Neural cell (in vitro differentiated cells): ENCODE results near the gene GFER. TPM values are rescaled to one million over a fixed set of nuclear protein-coding genes. Genes with fewer than 3 reads are reported as not detected.

ENCODE experiments used
- H2AFZ ChIP-seq: fragments of 200-600, 300-800 bp; sonication (generic), shearing (Covaris generic); 2 replicates; pipeline ENCODE4 v1.6.0; 2014; ENCODE audit warnings: low read depth, mild to moderate bottlenecking, antibody characterized with exemption, low read length, moderate library complexity
- H3F3A ChIP-seq: fragments of 200-600 bp; shearing (Covaris generic); 2 replicates; pipeline ENCODE4 v1.6.1; 2016; ENCODE audit warnings: mild to moderate bottlenecking, moderate library complexity, mixed read lengths, antibody characterized with exemption, low read length; ENCODE audit not compliant: insufficient read depth, poor library complexity, severe bottlenecking
- H3K27ac ChIP-seq: fragments of 200-600, 300-800 bp; sonication (generic), shearing (Covaris generic); 2 replicates; pipeline ENCODE4 v1.5.1; 2014; ENCODE audit warnings: mild to moderate bottlenecking, low read length, moderate library complexity
- H3K27me3 ChIP-seq: fragments of 300-800, 200-600 bp; sonication (generic), shearing (Covaris generic); 2 replicates; pipeline ENCODE4 v1.6.0; 2014; ENCODE audit warnings: mild to moderate bottlenecking, low read depth, low read length, moderate library complexity; ENCODE audit not compliant: insufficient read depth
- H3K36me3 ChIP-seq: fragments of 300-800, 200-600 bp; sonication (generic), shearing (Covaris generic); 2 replicates; pipeline ENCODE4 v1.5.1; 2014; ENCODE audit warnings: mild to moderate bottlenecking, antibody characterized with exemption, low read length, moderate library complexity; ENCODE audit not compliant: insufficient read depth
- H3K4me2 ChIP-seq: fragments of 300-800, 200-600 bp; sonication (generic), shearing (Covaris generic); 2 replicates; pipeline ENCODE4 v1.6.0; 2014; ENCODE audit warnings: mild to moderate bottlenecking, low read length
- H3K4me3 ChIP-seq: fragments of 300-800, 200-600 bp; sonication (generic), shearing (Covaris generic); 2 replicates; pipeline ENCODE4 v1.5.1; 2014; ENCODE audit warnings: mild to moderate bottlenecking, low read length, moderate library complexity
- H3K79me2 ChIP-seq: fragments of 200-600 bp; shearing (Covaris generic); replicated peaks from 2 replicates; pipeline ENCODE4 v1.6.0; 2014; ENCODE audit warnings: mild to moderate bottlenecking, low read length, moderate library complexity; ENCODE audit not compliant: insufficient read depth
- H3K9ac ChIP-seq: fragments of 300-800, 200-600 bp; sonication (generic), shearing (Covaris generic); 2 replicates; pipeline ENCODE4 v1.6.1; 2016; ENCODE audit warnings: mild to moderate bottlenecking, low read length, mixed read lengths
- H3K9me2 ChIP-seq: fragments of 200-600 bp; shearing (Covaris generic); 2 replicates; pipeline ENCODE4 v1.6.1; 2016; ENCODE audit warnings: mild to moderate bottlenecking, low read length, mixed read lengths; ENCODE audit not compliant: insufficient read depth
- H3K9me3 ChIP-seq: fragments of 200-600, 300-800 bp; sonication (generic), shearing (Covaris generic); 2 replicates; pipeline ENCODE4 v1.6.1; 2016; ENCODE audit warnings: mild to moderate bottlenecking, mixed run types, low read length, moderate library complexity, mixed read lengths
- H4K20me1 ChIP-seq: fragments of 200-600 bp; shearing (Covaris generic); 2 replicates; pipeline ENCODE4 v1.6.1; 2016; ENCODE audit warnings: mild to moderate bottlenecking, mixed run types; ENCODE audit not compliant: insufficient read depth
- EP300 ChIP-seq: fragments of 450-650 bp; conservative IDR thresholded peaks from 2 replicates; pipeline ENCODE4 v1.6.1; 2014; ENCODE audit warnings: antibody characterized with exemption, mild to moderate bottlenecking, moderate library complexity; ENCODE audit not compliant: poor library complexity, severe bottlenecking
- EZH2 ChIP-seq: fragments of 200-600, 300-800 bp; shearing (Covaris generic), sonication (generic); IDR thresholded peaks from 2 replicates; pipeline ENCODE4 v1.6.1; 2014; ENCODE audit warnings: antibody characterized with exemption, low read length, borderline replicate concordance, mild to moderate bottlenecking; ENCODE audit not compliant: insufficient read depth, poor library complexity, severe bottlenecking
- MXI1 ChIP-seq: fragments of 450-650 bp; conservative IDR thresholded peaks from 2 replicates; pipeline ENCODE4 v1.6.1; 2014; ENCODE audit warnings: antibody characterized with exemption, mild to moderate bottlenecking; ENCODE audit not compliant: poor library complexity, severe bottlenecking
- POLR2AphosphoS5 ChIP-seq: IDR thresholded peaks from 2 replicates; pipeline ENCODE4 v1.6.1; 2012
- RAD21 ChIP-seq: fragments of 450-650 bp; conservative IDR thresholded peaks from 2 replicates; pipeline ENCODE4 v1.6.1; 2014; ENCODE audit warnings: antibody characterized with exemption, mild to moderate bottlenecking, moderate library complexity
- SMC3 ChIP-seq: fragments of 450-650 bp; conservative IDR thresholded peaks from 2 replicates; pipeline ENCODE4 v1.6.1; 2014; ENCODE audit warnings: antibody characterized with exemption, mild to moderate bottlenecking, moderate library complexity; ENCODE audit not compliant: poor library complexity
- TAF1 ChIP-seq: IDR thresholded peaks from 2 replicates; pipeline ENCODE4 v1.6.1; 2012; ENCODE audit warnings: low read depth
- polyA plus RNA-seq: library from polyadenylated mRNA; depleted of rRNA; stranded (reverse); fragments of >200 nt; gene quantifications from 2 replicates; pipeline ENCODE4 v1.2.3, GENCODE V29; 2014
- TF ChIP-seq, protein P1 (sequence below): IDR thresholded peaks from 2 replicates; pipeline ENCODE4 v1.6.1; 2012; ENCODE audit warnings: borderline replicate concordance
- TF ChIP-seq, protein P2 (sequence below): fragments of 450-650 bp; IDR thresholded peaks from 2 replicates; pipeline ENCODE4 v1.5.1; 2014; ENCODE audit warnings: antibody characterized with exemption, mild to moderate bottlenecking, moderate library complexity; ENCODE audit not compliant: poor library complexity, severe bottlenecking

The GFER gene
- polyA plus RNA-seq, 1 donor from 2014 or later, result 37.8 TPM

DNA sequence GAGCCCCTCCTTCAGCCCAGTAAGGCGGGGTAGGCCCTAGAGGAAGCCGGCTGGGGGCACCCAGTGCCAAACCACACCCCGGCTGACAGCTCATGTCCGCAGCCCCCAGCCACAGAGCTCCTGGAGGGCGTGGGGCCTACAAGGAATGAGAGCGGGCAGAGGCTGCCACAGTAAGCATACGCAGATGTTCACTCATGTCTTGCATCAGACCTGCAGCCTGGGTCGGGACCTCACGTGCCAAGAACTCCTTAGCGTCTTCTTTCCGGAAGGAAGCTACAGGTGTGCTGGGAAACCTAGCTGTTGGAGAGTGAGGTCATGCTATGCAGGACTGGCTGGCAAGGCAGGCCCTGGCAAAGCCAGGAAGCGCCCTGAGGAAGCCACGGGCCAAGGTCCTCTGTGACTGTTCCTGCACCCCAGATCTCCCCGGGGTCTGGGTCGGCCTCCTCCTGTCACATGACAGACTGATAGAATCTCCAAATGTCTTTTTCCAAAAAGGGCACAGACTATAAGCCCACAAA, 24.1 kb downstream of the GFER start:
- Histone ChIP-seq H3K27me3 (no peaks in the 10 kb centered on the region), H3K36me3 (no peaks in the 10 kb centered on the region), H3K27ac (no peak overlapping the region), H3K9me2 (no peaks in the 10 kb centered on the region), H3K9me3 (no peaks in the 10 kb centered on the region), H3K79me2 (peaks cover 46% of the 10 kb centered on the region), H3K9ac (peak overlapping the region; percentile 75), H2AFZ (no peak overlapping the region), H3F3A (no peaks in the 10 kb centered on the region), H4K20me1 (peaks cover 5% of the 10 kb centered on the region), H3K4me2 (peak overlapping the region; percentile 34), H3K4me3 (peak overlapping the region; percentile 87)
- no peak for TF ChIP-seq SMC3
- no peak for TF ChIP-seq MXI1
- TF ChIP-seq, protein P1, sequence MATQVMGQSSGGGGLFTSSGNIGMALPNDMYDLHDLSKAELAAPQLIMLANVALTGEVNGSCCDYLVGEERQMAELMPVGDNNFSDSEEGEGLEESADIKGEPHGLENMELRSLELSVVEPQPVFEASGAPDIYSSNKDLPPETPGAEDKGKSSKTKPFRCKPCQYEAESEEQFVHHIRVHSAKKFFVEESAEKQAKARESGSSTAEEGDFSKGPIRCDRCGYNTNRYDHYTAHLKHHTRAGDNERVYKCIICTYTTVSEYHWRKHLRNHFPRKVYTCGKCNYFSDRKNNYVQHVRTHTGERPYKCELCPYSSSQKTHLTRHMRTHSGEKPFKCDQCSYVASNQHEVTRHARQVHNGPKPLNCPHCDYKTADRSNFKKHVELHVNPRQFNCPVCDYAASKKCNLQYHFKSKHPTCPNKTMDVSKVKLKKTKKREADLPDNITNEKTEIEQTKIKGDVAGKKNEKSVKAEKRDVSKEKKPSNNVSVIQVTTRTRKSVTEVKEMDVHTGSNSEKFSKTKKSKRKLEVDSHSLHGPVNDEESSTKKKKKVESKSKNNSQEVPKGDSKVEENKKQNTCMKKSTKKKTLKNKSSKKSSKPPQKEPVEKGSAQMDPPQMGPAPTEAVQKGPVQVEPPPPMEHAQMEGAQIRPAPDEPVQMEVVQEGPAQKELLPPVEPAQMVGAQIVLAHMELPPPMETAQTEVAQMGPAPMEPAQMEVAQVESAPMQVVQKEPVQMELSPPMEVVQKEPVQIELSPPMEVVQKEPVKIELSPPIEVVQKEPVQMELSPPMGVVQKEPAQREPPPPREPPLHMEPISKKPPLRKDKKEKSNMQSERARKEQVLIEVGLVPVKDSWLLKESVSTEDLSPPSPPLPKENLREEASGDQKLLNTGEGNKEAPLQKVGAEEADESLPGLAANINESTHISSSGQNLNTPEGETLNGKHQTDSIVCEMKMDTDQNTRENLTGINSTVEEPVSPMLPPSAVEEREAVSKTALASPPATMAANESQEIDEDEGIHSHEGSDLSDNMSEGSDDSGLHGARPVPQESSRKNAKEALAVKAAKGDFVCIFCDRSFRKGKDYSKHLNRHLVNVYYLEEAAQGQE, result no peak
- TF ChIP-seq, protein P2, sequence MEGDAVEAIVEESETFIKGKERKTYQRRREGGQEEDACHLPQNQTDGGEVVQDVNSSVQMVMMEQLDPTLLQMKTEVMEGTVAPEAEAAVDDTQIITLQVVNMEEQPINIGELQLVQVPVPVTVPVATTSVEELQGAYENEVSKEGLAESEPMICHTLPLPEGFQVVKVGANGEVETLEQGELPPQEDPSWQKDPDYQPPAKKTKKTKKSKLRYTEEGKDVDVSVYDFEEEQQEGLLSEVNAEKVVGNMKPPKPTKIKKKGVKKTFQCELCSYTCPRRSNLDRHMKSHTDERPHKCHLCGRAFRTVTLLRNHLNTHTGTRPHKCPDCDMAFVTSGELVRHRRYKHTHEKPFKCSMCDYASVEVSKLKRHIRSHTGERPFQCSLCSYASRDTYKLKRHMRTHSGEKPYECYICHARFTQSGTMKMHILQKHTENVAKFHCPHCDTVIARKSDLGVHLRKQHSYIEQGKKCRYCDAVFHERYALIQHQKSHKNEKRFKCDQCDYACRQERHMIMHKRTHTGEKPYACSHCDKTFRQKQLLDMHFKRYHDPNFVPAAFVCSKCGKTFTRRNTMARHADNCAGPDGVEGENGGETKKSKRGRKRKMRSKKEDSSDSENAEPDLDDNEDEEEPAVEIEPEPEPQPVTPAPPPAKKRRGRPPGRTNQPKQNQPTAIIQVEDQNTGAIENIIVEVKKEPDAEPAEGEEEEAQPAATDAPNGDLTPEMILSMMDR, result no peak
- TF ChIP-seq EZH2, result no peak
- no peak for TF ChIP-seq POLR2AphosphoS5
- no peak for TF ChIP-seq EP300
- no peak for TF ChIP-seq TAF1
- TF ChIP-seq RAD21, result no peak

DNA sequence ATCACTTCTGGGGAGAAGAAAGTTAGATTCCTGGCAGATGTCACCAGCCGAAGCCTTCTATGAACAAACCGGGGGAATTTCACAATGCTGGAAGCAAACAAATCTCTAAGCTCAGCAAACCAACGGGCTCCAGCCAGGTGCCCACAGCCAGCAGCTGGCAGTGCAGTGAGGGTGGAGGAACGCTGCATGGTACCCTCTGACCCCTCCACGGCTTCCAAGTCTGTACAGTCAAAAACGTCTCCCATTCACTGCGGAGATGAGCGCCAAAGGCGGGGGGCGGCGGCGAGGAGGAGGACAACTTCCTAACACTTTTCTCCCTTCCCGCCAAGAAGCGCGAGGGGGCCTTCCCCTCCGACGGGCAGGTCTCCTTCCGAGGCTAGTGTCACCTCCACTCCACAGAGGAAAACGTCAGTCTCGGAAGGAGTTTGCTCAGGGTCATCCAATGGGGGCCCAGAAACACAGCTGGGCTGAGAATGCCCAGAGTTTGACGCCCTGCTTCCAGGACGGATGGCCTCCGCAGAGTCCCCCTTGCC, 24.7 kb downstream of the GFER start:
- H4K20me1 ChIP-seq, result peaks cover 5% of the 10 kb centered on the region
- H3K79me2 ChIP-seq, result peaks cover 46% of the 10 kb centered on the region
- no peaks in the 10 kb centered on the region for H3K27me3 ChIP-seq
- H3K4me2 ChIP-seq, result peak overlapping the region; percentile 34
- H3K4me3 ChIP-seq, result peak overlapping the region; percentile 87
- H3K36me3 ChIP-seq, result no peaks in the 10 kb centered on the region
- TF ChIP-seq EZH2, result no peak
- no peak for TF ChIP-seq EP300
- TF ChIP-seq SMC3, result no peak
- TF ChIP-seq, protein P1, result no peak
- no peak overlapping the region for H2AFZ ChIP-seq
- no peaks in the 10 kb centered on the region for H3F3A ChIP-seq
- H3K27ac ChIP-seq, result peak overlapping the region; percentile 19
- H3K9me3 ChIP-seq, result no peaks in the 10 kb centered on the region
- no peaks in the 10 kb centered on the region for H3K9me2 ChIP-seq
- H3K9ac ChIP-seq, result peak overlapping the region; percentile 75
